ENCODE measurements around the gene UMOD.

Gene UMOD

GRCh38 chr16:20298452-20298851 lies 54.1 kb downstream of the UMOD start:
- Histone ChIP-seq H3K27me3 (no peaks in the 10 kb centered on the region), H3K9me3 (no peaks in the 10 kb centered on the region), H3K4me1 (no peaks in the 10 kb centered on the region), H3K36me3 (no peaks in the 10 kb centered on the region), H3K4me3 (ENCODE audit: low read depth, low read length) (no peak overlapping the region)
- no peak for DNase-seq
- no peak for TF ChIP-seq CTCF (IDR thresholded peaks at IDR 0.05; ENCODE audit: low read depth, low read length)

- Histone ChIP-seq H3K4me1 (no peaks in the 10 kb centered on the region), H3K27me3 (no peaks in the 10 kb centered on the region), H3K9me3 (no peaks in the 10 kb centered on the region), H3K4me3 (ENCODE audit: low read depth, low read length) (no peak overlapping the region), H3K36me3 (no peaks in the 10 kb centered on the region)
- TF ChIP-seq CTCF (IDR thresholded peaks at IDR 0.05; ENCODE audit: low read depth, low read length) = no peak
- DNase-seq = no peak
Measured at GRCh38 chr16:20291208-20292206, 61.0 kb downstream of the UMOD start.

GRCh38 chr16:20289571-20289970 lies 62.9 kb downstream of the UMOD start:
- no peaks in the 10 kb centered on the region for H3K27me3 ChIP-seq
- DNase-seq = no peak
- H3K36me3 ChIP-seq = no peaks in the 10 kb centered on the region
- no peaks in the 10 kb centered on the region for H3K9me3 ChIP-seq
- no peak overlapping the region for H3K4me3 ChIP-seq (ENCODE audit: low read depth, low read length)
- H3K4me1 ChIP-seq = no peaks in the 10 kb centered on the region
- TF ChIP-seq CTCF (IDR thresholded peaks at IDR 0.05; ENCODE audit: low read depth, low read length) = no peak

- H3K4me3 ChIP-seq (ENCODE audit: low read depth, low read length) = no peak overlapping the region
- no peaks in the 10 kb centered on the region for H3K9me3 ChIP-seq
- H3K4me1 ChIP-seq = no peaks in the 10 kb centered on the region
- no peaks in the 10 kb centered on the region for H3K36me3 ChIP-seq
- DNase-seq = no peak
- no peaks in the 10 kb centered on the region for H3K27me3 ChIP-seq
- TF ChIP-seq CTCF (IDR thresholded peaks at IDR 0.05; ENCODE audit: low read depth, low read length) = no peak
Measured at GRCh38 chr16:20285993-20286499, 66.5 kb downstream of the UMOD start.

All from BE2C (cell line).